HepG2 (cell line): ENCODE measurements around the gene INPP1. TPM values are rescaled to one million over a fixed set of nuclear protein-coding genes. Genes with fewer than 3 reads are reported as not detected.

Experiments used
- ATAC-seq: fragments of 200-7000 bp; cut with Tn5 transposase; 3 replicates; pipeline ENCODE4 v1.9.1; 2020; ENCODE audit warnings: mild to moderate bottlenecking, moderate library complexity
- BruUV-seq: library from RNA; stranded (reverse); fragments of 400-500 nt; replicated peaks from 2 replicates; lab custom pipeline; 2021; lab: Mats Ljungman, UMichigan
- CTCF ChIA-PET: fragments of 300-600 bp; formaldehyde crosslinking; extraction: SDS; loops from one replicate; lab custom pipeline; 2021; ENCODE audit warnings: low total read pairs, inconsistent platforms, low intra/inter-chr PET ratio; lab: Yijun Ruan, JAX
- POLR2A ChIA-PET: fragments of 350-600 bp; sonication (Branson Sonifier 250); formaldehyde crosslinking; loops from one replicate; lab custom pipeline; 2020; ENCODE audit warnings: antibody characterized with exemption, inconsistent platforms; lab: Yijun Ruan, JAX
- DNase-seq: peaks from one replicate; pipeline ENCODE4 v3.0.0-alpha.2; 2015; ENCODE audit warnings: low spot score
- FAIRE-seq: peaks from 3 replicates; lab custom pipeline; 2011; peaks lifted over from hg19 to GRCh38; lab: Jason Lieb, UNC
- H2AFZ ChIP-seq: one replicate; pipeline ENCODE4 v1.6.1; 2011; ENCODE audit warnings: low read length, inconsistent platforms
- H3K27ac ChIP-seq: fragments of 300-600 bp; 3 replicates; pipeline ENCODE4 v1.8.0; 2011; ENCODE audit warnings: mixed run types, mild to moderate bottlenecking, mixed read lengths, low read length, inconsistent platforms; ENCODE audit not compliant: insufficient read depth; ENCODE audit errors: extremely low read length
- H3K27me3 ChIP-seq, 2 experiments: fragments of 200-600 bp in 1 of 2; 2 replicates in 1 of 2; 3 replicates in 1 of 2; pipeline versions ENCODE4 v1.6.0 to v1.8.0; 2011; ENCODE audit warnings: low read length in 2 of 2, mild to moderate bottlenecking in 2 of 2, moderate library complexity in 2 of 2, inconsistent platforms in 1 of 2; ENCODE audit not compliant: insufficient read depth in 2 of 2, control insufficient read depth in 1 of 2
- H3K36me3 ChIP-seq, 2 experiments: fragments of 200-600 bp in 1 of 2; replicated peaks in 1 of 2; 2 replicates in 1 of 2; 3 replicates in 1 of 2; pipeline versions ENCODE4 v1.5.1 to v1.8.0; 2011; ENCODE audit warnings: low read length in 2 of 2, inconsistent platforms in 1 of 2; ENCODE audit not compliant: insufficient read depth in 2 of 2, control insufficient read depth in 1 of 2
- H3K4me1 ChIP-seq: 2 replicates; pipeline ENCODE4 v1.5.1; 2012; ENCODE audit warnings: low read length, inconsistent platforms; ENCODE audit not compliant: insufficient read depth
- H3K4me2 ChIP-seq: 2 replicates; pipeline ENCODE4 v1.6.0; 2011; ENCODE audit warnings: low read depth, low read length, inconsistent platforms
- H3K4me3 ChIP-seq, 3 experiments: fragments of 200-600 bp in 1 of 3; sonication (generic), shearing (Covaris generic) in 1 of 3; replicated peaks in 1 of 3; 2 replicates each; pipeline ENCODE4 v1.5.1; 2011 to 2016; ENCODE audit warnings: low read length in 3 of 3, inconsistent platforms in 2 of 3, low read depth in 2 of 3, mild to moderate bottlenecking in 2 of 3, control low read depth in 1 of 3, mixed read lengths in 1 of 3; ENCODE audit not compliant: insufficient read depth in 1 of 3
- H3K79me2 ChIP-seq: one replicate; pipeline ENCODE4 v1.6.1; 2011; ENCODE audit warnings: low read length, inconsistent platforms; ENCODE audit not compliant: insufficient read depth
- H3K9ac ChIP-seq: 2 replicates; pipeline ENCODE4 v1.6.0; 2011; ENCODE audit warnings: mild to moderate bottlenecking, low read depth, low read length, inconsistent platforms; ENCODE audit not compliant: insufficient read depth
- H3K9me3 ChIP-seq: 2 replicates; pipeline ENCODE4 v1.5.1; 2012; ENCODE audit warnings: mild to moderate bottlenecking, low read length
- H4K20me1 ChIP-seq: 2 replicates; pipeline ENCODE4 v1.6.0; 2011; ENCODE audit warnings: inconsistent platforms, mild to moderate bottlenecking, low read length, moderate library complexity; ENCODE audit not compliant: insufficient read depth
- EHMT2 ChIP-seq: fragments of 200-600 bp; sonication (generic); IDR thresholded peaks from 2 replicates; pipeline ENCODE4 v1.7.0; 2017; ENCODE audit warnings: antibody characterized with exemption, low read depth, low read length, borderline replicate concordance
- HES4 ChIP-seq: sonication (generic); formaldehyde crosslinking; IDR thresholded peaks from 2 replicates; pipeline ENCODE4 v1.9.0; 2021; ENCODE audit warnings: mild to moderate bottlenecking, missing genetic modification reagents, borderline replicate concordance
- PATZ1 ChIP-seq: sonication (generic); formaldehyde crosslinking; IDR thresholded peaks from 2 replicates; pipeline ENCODE4 v1.4.0; 2020; ENCODE audit warnings: missing genetic modification reagents
- RBFOX2 ChIP-seq: fragments of 200-400 bp; formaldehyde crosslinking; IDR thresholded peaks from 2 replicates; pipeline ENCODE4 v1.6.1; 2017; ENCODE audit warnings: low read depth, mild to moderate bottlenecking, low read length
- SAP130 ChIP-seq: IDR thresholded peaks from 2 replicates; pipeline ENCODE4 v1.6.1; 2016; ENCODE audit warnings: low read depth
- STAT5B ChIP-seq: sonication (generic); formaldehyde crosslinking; IDR thresholded peaks from 2 replicates; pipeline ENCODE4 v1.4.0; 2020; ENCODE audit warnings: missing genetic modification reagents
- TGIF2 ChIP-seq: IDR thresholded peaks from 2 replicates; pipeline ENCODE4 v1.6.1; 2016; ENCODE audit warnings: control low read depth, missing compliant biosample characterization
- ZBTB46 ChIP-seq: sonication (generic); formaldehyde crosslinking; IDR thresholded peaks from 2 replicates; pipeline ENCODE4 v1.4.0; 2020; ENCODE audit warnings: mild to moderate bottlenecking, missing genetic modification reagents, borderline replicate concordance
- ZNF362 ChIP-seq: sonication (generic); formaldehyde crosslinking; IDR thresholded peaks from 2 replicates; pipeline ENCODE4 v1.4.0; 2020; ENCODE audit warnings: missing genetic modification reagents, mild to moderate bottlenecking, borderline replicate concordance
- ZNF644 ChIP-seq: IDR thresholded peaks from 2 replicates; pipeline ENCODE4 v1.6.1; 2016; ENCODE audit warnings: low read depth
- ZNF7 ChIP-seq: IDR thresholded peaks from 2 replicates; pipeline ENCODE4 v1.6.1; 2016; ENCODE audit warnings: missing biosample characterization, missing genetic modification reagents
- ZNF83 ChIP-seq: sonication (generic); formaldehyde crosslinking; IDR thresholded peaks from 2 replicates; pipeline ENCODE4 v1.4.0; 2020; ENCODE audit warnings: missing genetic modification reagents, mild to moderate bottlenecking, borderline replicate concordance
- WGBS: methylation state at CpG from one replicate; pipeline ENCODE4 v1.1.6; 2017; ENCODE audit warnings: low lambda C conversion rate; 5-methylcytosine and 5-hydroxymethylcytosine counted together
- in situ Hi-C: cut with HindIII; loops from 2 replicates; pipeline ENCODE4 v1.10.0; 2017; ENCODE audit warnings: low pct_unique_long_range_greater_than_20kb; ENCODE audit not compliant: extremely low pct_ligation_motif_present
- intact Hi-C: fragments of 100-400 bp; cut with micrococcal nuclease; formaldehyde crosslinking; loops from one replicate; pipeline ENCODE4 v1.10.0; 2022; ENCODE audit not compliant: unreplicated experiment
- polyA plus RNA-seq, 8 experiments: library from polyadenylated mRNA; depleted of rRNA in 3 of 8; stranded (reverse) in 7 of 8; unstranded in 1 of 8; fragments of >200 nt; fragmentation: Illumina TruSeq in 4 of 8; extraction: Trizol in 4 of 8; gene quantifications; 2 replicates each; pipeline versions ENCODE4 v1.2.1 to v1.2.3, GENCODE V29; 2011 to 2016; ENCODE audit warnings: low read depth in 4 of 8, missing spikeins in 1 of 8, mixed read lengths in 1 of 8; ENCODE audit not compliant: insufficient read depth in 1 of 8
- total RNA-seq, 5 experiments: library from RNA; depleted of rRNA; stranded (reverse); fragments of >200 nt; fragmentation: Illumina TruSeq; extraction: Trizol; gene quantifications; 2 replicates each; pipeline ENCODE4 v1.2.3, GENCODE V29; 2016; ENCODE audit warnings: low read depth in 1 of 5

INPP1 gene
- total and polyA plus RNA-seq, 2 of the 13 experiments (the other 11 are each of a cell fraction or from before 2014, with no cell fraction given) = 10.0 to 13.3 TPM

- Histone ChIP-seq H3K79me2 (peaks cover 2% of the 10 kb centered on the region), H3K9ac (no peak overlapping the region), H3K9me3 (no peaks in the 10 kb centered on the region), H3K4me2 (no peak overlapping the region), H4K20me1 (no peaks in the 10 kb centered on the region), H3K4me1 (peaks cover 67% of the 10 kb centered on the region)
- no peak for ATAC-seq
- POLR2A ChIA-PET = interaction anchor here (1.0 kb wide), 1 partner anchor 20 kb away, joined by 4 read pairs; the partner anchor contains the start of gene HIBCH
- intact Hi-C loops = loop anchor here (10.0 kb wide), 2 partner anchors 305 to 675 kb away; partner anchors contain the start of genes NAB1 and STAT1
- DNase-seq = no peak
- BruUV-seq = no TSS peak
- WGBS = 96% methylated on average over 1 of the region's 1 CpG
- TF ChIP-seq ZNF7 (CRISPR knock-in tag) = peak; percentile 52; the same call in 1 of the 2 replicates
- no peak for TF ChIP-seq HES4 (CRISPR knock-in tag)
- TF ChIP-seq, all 625 proteins: peak for 1
- no peak overlapping the region for H3K4me3 ChIP-seq
- H3K27me3 ChIP-seq = no peaks in the 10 kb centered on the region
- CTCF ChIA-PET = no interaction called here
- no peak overlapping the region for H2AFZ ChIP-seq
- no peak overlapping the region for H3K27ac ChIP-seq
- in situ Hi-C loops = loop anchor here (25.0 kb wide), 1 partner anchor 173 kb away; no protein-coding TSS in a partner anchor
- H3K36me3 ChIP-seq = no peaks in the 10 kb centered on the region
- FAIRE-seq = no peak
These were observed 4.0 kb upstream of the INPP1 start for GRCh38 chr2:190339394-190339793.

GRCh38 chr2:190340369-190340768, 3.0 kb upstream of the INPP1 start:
- no peak for FAIRE-seq
- TF ChIP-seq EHMT2 (peak; percentile 55; the same call in 1 of the 2 replicates), ZNF644 (CRISPR knock-in tag) (0 out of 2 replicates have a peak, but pooled peaks have one; percentile 36), ZNF83 (CRISPR knock-in tag) (no peak), TGIF2 (CRISPR knock-in tag) (no peak), STAT5B (CRISPR knock-in tag) (no peak), SAP130 (CRISPR knock-in tag) (peak; percentile 26; the same call in 1 of the 2 replicates), PATZ1 (CRISPR knock-in tag) (peak; percentile 56), ZNF362 (no peak), ZBTB46 (no peak), RBFOX2 (no peak)

More at GRCh38 chr2:190340369-190340768, 3.0 kb upstream of the INPP1 start:
- CTCF ChIA-PET = no interaction called here
- Histone ChIP-seq H3K4me2 (no peak overlapping the region), H2AFZ (no peak overlapping the region), H3K27ac (no peak overlapping the region), H3K79me2 (peaks cover 2% of the 10 kb centered on the region), H4K20me1 (no peaks in the 10 kb centered on the region), H3K27me3 (no peaks in the 10 kb centered on the region), H3K4me1 (peaks cover 67% of the 10 kb centered on the region), H3K9me3 (no peaks in the 10 kb centered on the region), H3K36me3 (no peaks in the 10 kb centered on the region), H3K9ac (no peak overlapping the region), H3K4me3 (no peak overlapping the region)
- 40% methylated on average over 2 of the region's 2 CpGs for WGBS
- intact Hi-C loops (loop anchor here (5.0 kb wide), 1 partner anchor 172 kb away; no protein-coding TSS in a partner anchor), in situ Hi-C loops (loop anchor here (25.0 kb wide), 1 partner anchor 172 kb away; no protein-coding TSS in a partner anchor)
- DNase-seq (peak; percentile 77), ATAC-seq (no peak)
- POLR2A ChIA-PET = interaction anchor here (1.0 to 1.1 kb wide), 2 partner anchors 13 to 21 kb away, joined by 3 to 8 read pairs; partner anchors contain the start of gene HIBCH
- no TSS peak for BruUV-seq
